OCI-LY7 (cell line): ENCODE results near the gene ARVCF. TPM values are rescaled to one million over a fixed set of nuclear protein-coding genes. Genes with fewer than 3 reads are reported as not detected.

ENCODE experiments used
- BruUV-seq: library from RNA; stranded (reverse); fragments of 400-500 nt; replicated peaks from 2 replicates; lab custom pipeline; 2021; lab: Mats Ljungman, UMichigan
- CTCF ChIA-PET: fragments of 300-600 bp; sonication (Branson Sonifier 250); formaldehyde crosslinking; loops from one replicate; lab custom pipeline; 2022; ENCODE audit warnings: antibody characterized with exemption; ENCODE audit not compliant: unreplicated experiment; lab: Charles Lee
- POLR2A ChIA-PET: fragments of 300-600 bp; sonication (Branson Sonifier 250); formaldehyde crosslinking; loops from one replicate; lab custom pipeline; 2022; ENCODE audit warnings: antibody characterized with exemption; lab: Charles Lee
- DNase-seq: peaks from one replicate; pipeline ENCODE4 v3.0.0-alpha.2; 2015; ENCODE audit warnings: low spot score
- H2AFZ ChIP-seq: fragments of 200-600 bp; sonication (generic), shearing (Covaris generic); 2 replicates; pipeline ENCODE4 v1.6.1; 2014; ENCODE audit warnings: mild to moderate bottlenecking, antibody characterized with exemption, low read length, moderate library complexity
- H3K27ac ChIP-seq: fragments of 200-600 bp; sonication (generic); 2 replicates; pipeline ENCODE4 v1.5.1; 2014; ENCODE audit warnings: mixed run types, low read depth, mild to moderate bottlenecking, moderate library complexity, low read length, inconsistent platforms; ENCODE audit not compliant: poor library complexity, severe bottlenecking
- H3K36me3 ChIP-seq: fragments of 200-600 bp; sonication (generic); 2 replicates; pipeline ENCODE4 v1.6.1; 2014; ENCODE audit warnings: mild to moderate bottlenecking, antibody characterized with exemption, low read length, moderate library complexity, mixed read lengths; ENCODE audit not compliant: insufficient read depth
- H3K4me1 ChIP-seq: fragments of 200-600 bp; sonication (generic); 2 replicates; pipeline ENCODE4 v1.5.1; 2014; ENCODE audit warnings: mild to moderate bottlenecking, low read length; ENCODE audit not compliant: insufficient read depth, poor library complexity, severe bottlenecking
- H3K4me2 ChIP-seq: fragments of 200-600 bp; sonication (generic); 2 replicates; pipeline ENCODE4 v1.6.1; 2014; ENCODE audit warnings: mild to moderate bottlenecking, low read length
- H3K4me3 ChIP-seq: fragments of 200-600 bp; sonication (generic); 2 replicates; pipeline ENCODE4 v1.5.1; 2014; ENCODE audit warnings: mild to moderate bottlenecking, low read depth, low read length; ENCODE audit not compliant: poor library complexity, severe bottlenecking
- H3K79me2 ChIP-seq: fragments of 200-600 bp; sonication (generic); 2 replicates; pipeline ENCODE4 v1.6.1; 2016; ENCODE audit warnings: low read depth, mild to moderate bottlenecking, low read length, moderate library complexity, mixed read lengths; ENCODE audit not compliant: insufficient read depth
- H3K9me2 ChIP-seq: fragments of 200-600 bp; sonication (generic); 2 replicates; pipeline ENCODE4 v1.6.1; 2016; ENCODE audit warnings: mild to moderate bottlenecking, low read length, mixed read lengths; ENCODE audit not compliant: insufficient read depth
- H3K9me3 ChIP-seq: fragments of 200-600 bp; sonication (generic); 2 replicates; pipeline ENCODE4 v1.6.1; 2014; ENCODE audit warnings: mild to moderate bottlenecking, mixed run types, low read length, mixed read lengths
- H4K20me1 ChIP-seq: fragments of 200-600 bp; sonication (generic); 2 replicates; pipeline ENCODE4 v1.6.1; 2014; ENCODE audit warnings: mild to moderate bottlenecking, antibody characterized with exemption, low read length, moderate library complexity, mixed read lengths; ENCODE audit not compliant: insufficient read depth
- EZH2phosphoT487 ChIP-seq: fragments of 200-600 bp; sonication (generic); IDR thresholded peaks from 2 replicates; pipeline ENCODE4 v1.6.1; 2018; ENCODE audit warnings: low read depth, borderline replicate concordance, mild to moderate bottlenecking, mixed run types, antibody characterized with exemption, low read length, moderate library complexity, mixed read lengths
- intact Hi-C: fragments of 100-400 bp; cut with micrococcal nuclease; formaldehyde crosslinking; loops from one replicate; pipeline ENCODE4 v1.10.0; 2022; ENCODE audit not compliant: unreplicated experiment
- total RNA-seq, 2 experiments: library from RNA; depleted of rRNA in 1 of 2; stranded (reverse); fragments of >200 nt in 1 of 2; shearing (Covaris generic) in 1 of 2; gene quantifications; 2 replicates each; pipeline ENCODE4 v1.2.3, GENCODE V29; 2014 to 2022
- TF ChIP-seq, protein P1 (sequence below): fragments of 200-600 bp; sonication (generic); conservative IDR thresholded peaks from 2 replicates; pipeline ENCODE4 v1.5.1; 2014; ENCODE audit warnings: mild to moderate bottlenecking, antibody characterized with exemption, low read length, moderate library complexity, mixed read lengths

Gene ARVCF
- total RNA-seq, 2 experiments from 2014 or later = 2.9 to 3.8 TPM

DNA sequence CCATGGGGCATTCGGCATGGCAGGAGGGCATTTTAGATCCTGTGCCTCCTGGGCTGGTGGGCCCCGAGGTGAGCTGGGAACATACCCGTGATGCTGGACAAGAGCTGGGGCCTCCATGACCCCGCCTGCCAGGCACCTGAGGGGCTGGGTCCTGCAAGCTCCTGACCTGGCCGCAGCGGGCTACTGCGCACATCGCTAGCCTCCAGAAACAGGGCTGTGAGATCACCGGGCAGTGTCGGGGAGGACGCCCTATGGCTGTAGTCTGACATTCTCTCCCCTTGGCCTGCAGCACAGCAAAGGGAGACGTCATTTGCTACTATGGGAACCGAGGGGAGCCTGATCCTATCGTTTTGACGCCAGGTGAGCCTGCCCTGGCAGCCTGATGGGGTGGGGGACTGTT is 39.0 kb upstream of the ARVCF start:
- Histone ChIP-seq H3K36me3 (peaks cover 11% of the 10 kb centered on the region; the same call in 1 of the 2 replicates), H3K9me2 (no peaks in the 10 kb centered on the region), H2AFZ (no peak overlapping the region), H3K79me2 (no peaks in the 10 kb centered on the region), H4K20me1 (no peaks in the 10 kb centered on the region), H3K4me2 (no peak overlapping the region), H3K4me3 (no peak overlapping the region), H3K9me3 (no peaks in the 10 kb centered on the region), H3K27ac (no peak overlapping the region), H3K4me1 (no peaks in the 10 kb centered on the region)
- no peak for TF ChIP-seq EZH2phosphoT487
- TF ChIP-seq, protein P1, sequence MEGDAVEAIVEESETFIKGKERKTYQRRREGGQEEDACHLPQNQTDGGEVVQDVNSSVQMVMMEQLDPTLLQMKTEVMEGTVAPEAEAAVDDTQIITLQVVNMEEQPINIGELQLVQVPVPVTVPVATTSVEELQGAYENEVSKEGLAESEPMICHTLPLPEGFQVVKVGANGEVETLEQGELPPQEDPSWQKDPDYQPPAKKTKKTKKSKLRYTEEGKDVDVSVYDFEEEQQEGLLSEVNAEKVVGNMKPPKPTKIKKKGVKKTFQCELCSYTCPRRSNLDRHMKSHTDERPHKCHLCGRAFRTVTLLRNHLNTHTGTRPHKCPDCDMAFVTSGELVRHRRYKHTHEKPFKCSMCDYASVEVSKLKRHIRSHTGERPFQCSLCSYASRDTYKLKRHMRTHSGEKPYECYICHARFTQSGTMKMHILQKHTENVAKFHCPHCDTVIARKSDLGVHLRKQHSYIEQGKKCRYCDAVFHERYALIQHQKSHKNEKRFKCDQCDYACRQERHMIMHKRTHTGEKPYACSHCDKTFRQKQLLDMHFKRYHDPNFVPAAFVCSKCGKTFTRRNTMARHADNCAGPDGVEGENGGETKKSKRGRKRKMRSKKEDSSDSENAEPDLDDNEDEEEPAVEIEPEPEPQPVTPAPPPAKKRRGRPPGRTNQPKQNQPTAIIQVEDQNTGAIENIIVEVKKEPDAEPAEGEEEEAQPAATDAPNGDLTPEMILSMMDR = no peak
- intact Hi-C loops = no loop called here
- no peak for DNase-seq
- BruUV-seq = no TSS peak
- CTCF ChIA-PET = no interaction called here
- POLR2A ChIA-PET = no interaction called here

- Histone ChIP-seq H3K27ac (no peak overlapping the region), H3K4me3 (no peak overlapping the region), H2AFZ (no peak overlapping the region), H3K36me3 (peaks cover 8% of the 10 kb centered on the region; the same call in 1 of the 2 replicates), H3K9me2 (no peaks in the 10 kb centered on the region), H3K4me1 (no peaks in the 10 kb centered on the region), H3K79me2 (no peaks in the 10 kb centered on the region), H3K4me2 (no peak overlapping the region), H4K20me1 (no peaks in the 10 kb centered on the region), H3K9me3 (no peaks in the 10 kb centered on the region)
- BruUV-seq = no TSS peak
- ChIA-PET CTCF (no interaction called here), POLR2A (no interaction called here)
- intact Hi-C loops = no loop called here
- DNase-seq = no peak
- TF ChIP-seq EZH2phosphoT487 = no peak
- TF ChIP-seq, protein P1 = no peak
Observed at GRCh38 chr22:20055144-20055543, 38.5 kb upstream of the ARVCF start.

GRCh38 chr22:20054485-20054884 is 37.9 kb upstream of the ARVCF start:
- Histone ChIP-seq H3K27ac (no peak overlapping the region), H3K79me2 (no peaks in the 10 kb centered on the region), H4K20me1 (no peaks in the 10 kb centered on the region), H3K4me3 (no peak overlapping the region), H3K9me2 (no peaks in the 10 kb centered on the region), H3K4me2 (no peak overlapping the region), H3K4me1 (no peaks in the 10 kb centered on the region), H3K36me3 (peaks cover 12% of the 10 kb centered on the region), H3K9me3 (no peaks in the 10 kb centered on the region), H2AFZ (no peak overlapping the region)
- ChIA-PET POLR2A (no interaction called here), CTCF (no interaction called here)
- TF ChIP-seq, protein P1 = no peak
- no peak for TF ChIP-seq EZH2phosphoT487
- DNase-seq = no peak
- BruUV-seq = no TSS peak
- intact Hi-C loops = no loop called here
